ENCODE results near the gene SLC22A13.

DNA sequence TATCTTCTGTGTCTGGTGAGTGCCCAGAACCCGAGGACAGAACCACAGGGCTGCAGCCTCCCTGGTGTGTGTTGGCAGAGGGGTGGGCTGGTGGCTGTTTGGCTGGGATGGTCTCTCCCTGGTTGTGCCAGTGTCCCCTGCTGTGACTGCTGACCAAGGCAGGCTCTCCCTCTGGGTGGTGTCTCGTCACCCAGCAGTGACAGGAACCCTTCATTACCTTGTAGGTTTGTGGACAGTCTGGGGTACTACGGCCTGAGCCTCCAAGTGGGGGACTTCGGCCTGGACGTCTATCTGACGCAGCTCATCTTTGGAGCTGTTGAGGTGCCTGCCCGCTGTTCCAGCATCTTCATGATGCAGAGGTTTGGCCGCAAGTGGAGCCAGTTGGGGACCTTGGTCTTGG lies 10.0 kb downstream of the SLC22A13 start:
- TF ChIP-seq CTCF (IDR thresholded peaks at IDR 0.05) (no peak), POLR2A (IDR thresholded peaks at IDR 0.05) (no peak)
